SJSA1 (cell line): ENCODE results near the gene MAP1LC3B2. TPM values are rescaled to one million over a fixed set of nuclear protein-coding genes. Genes with fewer than 3 reads are reported as not detected.

Experiments
- total RNA-seq: library from RNA; depleted of rRNA; stranded (reverse); fragments of >200 nt; shearing (Covaris generic); gene quantifications from 2 replicates; pipeline ENCODE4 v1.2.3, GENCODE V29; 2014; rRNA removed

MAP1LC3B2 gene
- total RNA-seq, 1 experiment from 2014 or later: 0.37 TPM

Other genes starting within 250 kb of the MAP1LC3B2 start
- 21.1 and 25.4 TPM in 2 replicates for gene SPRING1, start 178.7 kb downstream of the MAP1LC3B2 start, total RNA-seq
- 0.47 and 0.63 TPM in 2 replicates for gene RNFT2, start 178.9 kb downstream of the MAP1LC3B2 start, total RNA-seq